ENCODE data around the gene TMEM59L. TPM values are rescaled to one million over a fixed set of nuclear protein-coding genes. Genes with fewer than 3 reads are reported as not detected.

Gene TMEM59L
- total and polyA plus RNA-seq, 10 of the 15 experiments (the other 5 are each of a cell fraction or from before 2014, with no cell fraction given), result 0.06 TPM; not detected in 9

DNA sequence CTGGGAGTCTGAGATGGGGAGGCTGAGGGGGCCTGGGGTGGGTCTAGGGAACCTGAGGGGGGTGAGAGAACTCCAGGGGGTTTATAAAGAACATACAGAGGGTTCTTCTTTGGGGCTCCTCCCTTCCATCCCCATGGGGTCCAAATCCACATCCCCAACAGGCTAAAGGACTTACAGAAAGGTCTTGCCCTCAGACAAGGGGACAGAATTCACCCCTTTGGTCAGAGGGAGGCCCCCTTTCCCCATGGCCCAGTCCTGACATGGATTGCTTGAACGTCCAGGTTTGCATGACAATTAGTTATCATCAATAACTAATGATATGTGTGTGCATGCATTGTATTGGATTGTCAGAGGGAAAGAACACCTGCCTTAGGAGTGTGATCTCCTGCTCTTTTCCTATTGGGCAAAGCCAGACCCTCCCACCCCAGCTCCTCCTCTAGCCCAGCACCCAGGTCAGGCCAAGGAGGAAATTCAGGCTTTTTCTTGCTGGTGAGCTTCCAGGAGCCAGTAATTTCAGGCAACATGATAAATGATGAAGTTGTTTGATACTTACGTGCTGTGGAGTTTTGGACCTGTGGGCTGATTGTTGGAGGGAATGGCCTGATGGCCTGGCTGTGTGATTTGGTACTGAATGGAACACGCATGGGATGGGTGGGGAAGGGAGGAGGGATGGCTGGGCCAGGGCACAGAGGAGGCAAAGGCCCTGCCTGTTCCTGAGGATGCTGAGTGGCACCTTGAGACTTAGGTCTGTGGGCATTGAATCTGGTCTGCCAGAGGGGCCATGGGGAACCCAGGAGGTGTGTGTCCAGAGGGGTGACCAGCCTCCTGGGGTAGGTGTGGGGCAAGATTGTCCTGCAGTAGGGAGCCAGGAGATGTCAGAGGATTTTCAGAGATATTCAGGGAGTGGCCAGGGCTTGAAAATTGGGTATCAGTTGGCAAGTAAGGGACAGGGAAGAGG lies 25.3 kb downstream of the TMEM59L start:
- Histone ChIP-seq H3K4me2 (ENCODE audit: control insufficient read depth, insufficient read depth) (peak overlapping the region; percentile 94), H3K79me2 (ENCODE audit: control insufficient read depth, insufficient read depth, low read length) (peaks cover 14% of the 10 kb centered on the region), H3K9ac (ENCODE audit: control insufficient read depth, insufficient read depth, low read length) (peak overlapping the region; percentile 93), H3K27me3 (replicated peaks in 1 of 2; ENCODE audit: control insufficient read depth in 2 of 2, insufficient read depth in 2 of 2, low read length in 1 of 2) (no peaks in the 10 kb centered on the region), H3K4me3 (peak overlapping the region; percentile 94), H3K4me1 (ENCODE audit: control insufficient read depth, insufficient read depth, low read length) (peaks cover 9% of the 10 kb centered on the region), H3K9me3 (replicated peaks; ENCODE audit: control insufficient read depth, insufficient read depth, low read length) (no peaks in the 10 kb centered on the region), H2AFZ (ENCODE audit: control insufficient read depth, low read depth, low read length) (no peak overlapping the region), H3K27ac (ENCODE audit: control insufficient read depth, insufficient read depth) (no peak overlapping the region), H4K20me1 (ENCODE audit: control insufficient read depth, insufficient read depth) (no peaks in the 10 kb centered on the region), H3K36me3 (ENCODE audit: control insufficient read depth in 2 of 2, insufficient read depth in 2 of 2, low read length in 1 of 2) (no peaks in the 10 kb centered on the region)
- ATAC-seq, result no peak
- FAIRE-seq, result no peak
- TF ChIP-seq CBX3 (IDR thresholded peaks at IDR 0.05; ENCODE audit: borderline replicate concordance, low read depth) (no peak), NBN (IDR thresholded peaks at IDR 0.05) (no peak), RFX5 (IDR thresholded peaks at IDR 0.05; ENCODE audit: low read depth, low read length) (no peak), ETV6 (conservative IDR thresholded peaks at IDR 0.05 in 1 of 2, IDR thresholded peaks at IDR 0.05 in 1 of 2; ENCODE audit: borderline replicate concordance in 1 of 2, low read depth in 1 of 2) (no peak), SIN3A (IDR thresholded peaks at IDR 0.05; ENCODE audit: low read depth, low read length) (no peak), MEF2A (IDR thresholded peaks at IDR 0.05; ENCODE audit: insufficient read depth, low read depth, low read length) (no peak), RAD21 (IDR thresholded peaks at IDR 0.05; ENCODE audit: insufficient read depth, low read depth, low read length) (peak; percentile 29; the same call in 1 of the 2 replicates)
- TF ChIP-seq, protein P1, sequence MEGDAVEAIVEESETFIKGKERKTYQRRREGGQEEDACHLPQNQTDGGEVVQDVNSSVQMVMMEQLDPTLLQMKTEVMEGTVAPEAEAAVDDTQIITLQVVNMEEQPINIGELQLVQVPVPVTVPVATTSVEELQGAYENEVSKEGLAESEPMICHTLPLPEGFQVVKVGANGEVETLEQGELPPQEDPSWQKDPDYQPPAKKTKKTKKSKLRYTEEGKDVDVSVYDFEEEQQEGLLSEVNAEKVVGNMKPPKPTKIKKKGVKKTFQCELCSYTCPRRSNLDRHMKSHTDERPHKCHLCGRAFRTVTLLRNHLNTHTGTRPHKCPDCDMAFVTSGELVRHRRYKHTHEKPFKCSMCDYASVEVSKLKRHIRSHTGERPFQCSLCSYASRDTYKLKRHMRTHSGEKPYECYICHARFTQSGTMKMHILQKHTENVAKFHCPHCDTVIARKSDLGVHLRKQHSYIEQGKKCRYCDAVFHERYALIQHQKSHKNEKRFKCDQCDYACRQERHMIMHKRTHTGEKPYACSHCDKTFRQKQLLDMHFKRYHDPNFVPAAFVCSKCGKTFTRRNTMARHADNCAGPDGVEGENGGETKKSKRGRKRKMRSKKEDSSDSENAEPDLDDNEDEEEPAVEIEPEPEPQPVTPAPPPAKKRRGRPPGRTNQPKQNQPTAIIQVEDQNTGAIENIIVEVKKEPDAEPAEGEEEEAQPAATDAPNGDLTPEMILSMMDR (IDR thresholded peaks at IDR 0.05 in 2 of 3, conservative IDR thresholded peaks at IDR 0.05 in 1 of 3; ENCODE audit: control insufficient read depth in 2 of 3, extremely low read depth in 1 of 3, insufficient read depth in 1 of 3, low read depth in 3 of 3, low read length in 3 of 3), result peak in 1 of 3 experiments; percentile 31; a peak in 2 of 6 replicates
- TF ChIP-seq, protein P2, sequence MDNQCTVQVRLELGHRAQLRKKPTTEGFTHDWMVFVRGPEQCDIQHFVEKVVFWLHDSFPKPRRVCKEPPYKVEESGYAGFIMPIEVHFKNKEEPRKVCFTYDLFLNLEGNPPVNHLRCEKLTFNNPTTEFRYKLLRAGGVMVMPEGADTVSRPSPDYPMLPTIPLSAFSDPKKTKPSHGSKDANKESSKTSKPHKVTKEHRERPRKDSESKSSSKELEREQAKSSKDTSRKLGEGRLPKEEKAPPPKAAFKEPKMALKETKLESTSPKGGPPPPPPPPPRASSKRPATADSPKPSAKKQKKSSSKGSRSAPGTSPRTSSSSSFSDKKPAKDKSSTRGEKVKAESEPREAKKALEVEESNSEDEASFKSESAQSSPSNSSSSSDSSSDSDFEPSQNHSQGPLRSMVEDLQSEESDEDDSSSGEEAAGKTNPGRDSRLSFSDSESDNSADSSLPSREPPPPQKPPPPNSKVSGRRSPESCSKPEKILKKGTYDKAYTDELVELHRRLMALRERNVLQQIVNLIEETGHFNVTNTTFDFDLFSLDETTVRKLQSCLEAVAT (IDR thresholded peaks at IDR 0.05), result no peak
- ChIA-PET CTCF (no interaction called here), POLR2A (interaction anchor here (0.6 to 1.2 kb wide), 2 partner anchors 11 to 457 kb away, joined by 3 read pairs; no protein-coding TSS in a partner anchor), SMC1A (ENCODE audit: uncharacterized antibody, unreplicated experiment) (interaction anchor here (1.4 kb wide), 1 partner anchor 7 kb away, joined by 3 read pairs; no protein-coding TSS in a partner anchor), RAD21 (ENCODE audit: unreplicated experiment) (no interaction called here)
- intact Hi-C loops (cut with micrococcal nuclease; ENCODE audit: unreplicated experiment), result loop anchor here (2.0 kb wide), 1 partner anchor 281 kb away; the partner anchor contains the start of genes COPE and DDX49
- WGBS (ENCODE audit: insufficient coverage, insufficient replicate concordance, low lambda C conversion rate, missing lambda C conversion rate), result 74% methylated on average over 3 of the region's 3 CpGs
- no TSS peak for BruUV-seq (replicated peaks)
- in situ Hi-C loops (cut with MboI), result no loop called here
- no peak for DNase-seq (ENCODE audit: low read depth, low spot score)
